ENCODE results near the gene FOXC1.

DNA sequence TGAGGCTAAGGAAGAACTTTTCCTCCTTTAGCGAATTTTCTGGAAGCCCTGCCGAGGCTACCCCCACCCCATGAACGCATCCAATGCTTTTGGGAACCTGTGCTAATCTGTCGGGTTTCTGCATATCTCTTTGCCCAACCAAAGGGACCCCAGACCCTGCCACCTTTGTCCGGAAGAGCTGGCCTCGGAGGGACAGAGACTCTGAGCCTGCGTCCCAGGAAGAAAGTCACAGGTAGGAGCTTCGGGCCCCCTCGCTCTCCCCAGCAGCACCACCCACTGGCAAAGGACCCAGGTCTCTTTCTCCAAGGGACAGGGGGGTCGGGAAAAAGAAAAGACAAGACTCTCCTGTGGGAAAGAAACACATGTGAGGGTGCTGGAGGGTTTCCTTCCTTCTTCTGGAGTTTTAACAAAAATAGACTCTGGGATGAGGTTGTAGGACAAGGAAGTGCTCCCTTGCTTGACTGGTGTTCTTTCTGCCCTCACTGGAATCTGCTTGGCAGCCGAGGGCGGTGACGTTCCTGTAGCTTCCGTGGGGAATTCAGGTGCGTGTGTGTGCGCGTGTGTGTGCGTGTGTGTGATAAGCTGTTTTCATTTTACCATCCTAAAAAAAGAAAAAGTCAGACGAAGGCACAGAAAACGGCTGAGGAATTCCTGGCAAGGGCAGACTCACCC, 16.3 kb upstream of the FOXC1 start:
- TF ChIP-seq, protein P1, sequence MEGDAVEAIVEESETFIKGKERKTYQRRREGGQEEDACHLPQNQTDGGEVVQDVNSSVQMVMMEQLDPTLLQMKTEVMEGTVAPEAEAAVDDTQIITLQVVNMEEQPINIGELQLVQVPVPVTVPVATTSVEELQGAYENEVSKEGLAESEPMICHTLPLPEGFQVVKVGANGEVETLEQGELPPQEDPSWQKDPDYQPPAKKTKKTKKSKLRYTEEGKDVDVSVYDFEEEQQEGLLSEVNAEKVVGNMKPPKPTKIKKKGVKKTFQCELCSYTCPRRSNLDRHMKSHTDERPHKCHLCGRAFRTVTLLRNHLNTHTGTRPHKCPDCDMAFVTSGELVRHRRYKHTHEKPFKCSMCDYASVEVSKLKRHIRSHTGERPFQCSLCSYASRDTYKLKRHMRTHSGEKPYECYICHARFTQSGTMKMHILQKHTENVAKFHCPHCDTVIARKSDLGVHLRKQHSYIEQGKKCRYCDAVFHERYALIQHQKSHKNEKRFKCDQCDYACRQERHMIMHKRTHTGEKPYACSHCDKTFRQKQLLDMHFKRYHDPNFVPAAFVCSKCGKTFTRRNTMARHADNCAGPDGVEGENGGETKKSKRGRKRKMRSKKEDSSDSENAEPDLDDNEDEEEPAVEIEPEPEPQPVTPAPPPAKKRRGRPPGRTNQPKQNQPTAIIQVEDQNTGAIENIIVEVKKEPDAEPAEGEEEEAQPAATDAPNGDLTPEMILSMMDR (IDR thresholded peaks at IDR 0.05; ENCODE audit: low read depth, low read length, poor library complexity, severe bottlenecking): no peak
- TF ChIP-seq EZH2phosphoT487 (IDR thresholded peaks at IDR 0.05; ENCODE audit: borderline replicate concordance, low read length): no peak
